DMS114 treated with DMSO at 0.1 percent for 48 hours (cell line): Measurements from ENCODE around the gene PFDN5.
"Not testable (repeated sequence)": the region's sequence is repeated elsewhere in the genome, so short reads cannot be mapped to it uniquely, and the experiment has no call there.

Source experiments
- DNase-seq: peaks from one replicate; lab custom pipeline; 2025; ENCODE audit not compliant: unreplicated experiment; lab: John Stamatoyannopoulos, UW

PFDN5 gene

GRCh38 chr12:53326460-53327185 is 31.3 kb downstream of the PFDN5 start:
- DNase-seq = no peak

- no peak for DNase-seq
Observed at GRCh38 chr12:53327435-53328042, 32.2 kb downstream of the PFDN5 start.

GRCh38 chr12:53328043-53328435 is 32.7 kb downstream of the PFDN5 start:
- no peak for DNase-seq

- no peak for DNase-seq
Observed at GRCh38 chr12:53330671-53331070, 35.3 kb downstream of the PFDN5 start.

GRCh38 chr12:53332339-53332738 is 37.0 kb downstream of the PFDN5 start:
- DNase-seq = not testable (repeated sequence)

DNA sequence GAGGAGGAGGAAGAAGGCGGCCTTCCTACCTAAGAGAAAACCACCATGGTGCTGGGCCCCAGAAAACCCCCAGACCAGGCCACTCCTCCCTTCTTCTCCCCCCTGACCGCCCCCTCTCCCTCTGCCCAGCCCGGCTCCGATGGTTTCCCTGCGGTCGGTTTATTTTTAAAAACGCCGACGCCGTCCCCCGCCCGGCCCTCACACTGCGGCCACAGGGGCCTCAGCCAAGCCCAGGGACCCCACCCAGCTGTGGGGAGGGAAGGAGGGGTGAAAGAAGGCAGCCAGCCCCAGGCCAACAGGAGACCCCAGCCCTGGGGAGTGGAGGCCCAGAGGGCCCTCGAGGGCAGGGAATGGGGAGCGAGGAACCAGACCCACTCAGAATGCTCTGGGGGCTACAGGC is 37.4 kb downstream of the PFDN5 start:
- no peak for DNase-seq

GRCh38 chr12:53333289-53333688 is 37.9 kb downstream of the PFDN5 start:
- DNase-seq = no peak

DNA sequence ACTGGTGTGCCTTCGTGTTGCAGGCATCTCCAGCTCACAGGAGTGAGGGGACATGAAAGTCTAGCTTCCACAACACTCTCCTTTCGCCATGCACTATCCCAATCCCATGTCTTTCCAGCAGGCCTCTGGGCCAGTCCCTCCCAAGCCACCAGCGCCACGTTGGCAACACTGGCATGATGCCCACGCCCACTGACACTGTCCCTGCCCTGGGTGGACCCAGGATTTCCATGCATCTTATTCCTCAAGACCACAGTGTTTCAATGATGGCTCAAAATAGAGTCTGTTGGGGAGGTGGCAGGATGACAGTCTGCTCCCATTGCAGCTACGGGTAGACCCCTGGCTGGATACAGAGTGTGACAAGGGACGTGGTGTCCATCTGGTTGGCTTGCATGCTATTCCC is 38.5 kb downstream of the PFDN5 start:
- DNase-seq = no peak

DNA sequence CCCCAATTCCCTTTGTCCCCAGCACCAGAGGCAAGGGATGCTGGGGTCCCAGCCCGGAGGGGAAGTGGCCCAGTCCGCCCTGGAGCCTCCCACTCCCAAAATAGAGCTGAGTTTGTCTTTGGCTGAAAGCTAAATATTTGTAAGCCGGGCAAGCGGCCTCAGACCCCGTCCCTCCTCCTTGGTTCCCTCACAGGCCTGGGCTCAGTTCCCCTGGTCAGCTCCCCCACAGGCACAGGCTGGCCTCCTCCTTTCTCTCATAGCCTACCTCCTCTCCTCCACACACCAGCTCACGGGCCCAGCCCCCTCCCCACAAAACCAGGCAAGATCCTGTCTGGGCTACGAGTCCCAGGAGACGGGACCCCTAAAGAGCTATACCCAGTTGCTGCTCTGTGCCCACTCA is 39.5 kb downstream of the PFDN5 start:
- DNase-seq = no peak

DNA sequence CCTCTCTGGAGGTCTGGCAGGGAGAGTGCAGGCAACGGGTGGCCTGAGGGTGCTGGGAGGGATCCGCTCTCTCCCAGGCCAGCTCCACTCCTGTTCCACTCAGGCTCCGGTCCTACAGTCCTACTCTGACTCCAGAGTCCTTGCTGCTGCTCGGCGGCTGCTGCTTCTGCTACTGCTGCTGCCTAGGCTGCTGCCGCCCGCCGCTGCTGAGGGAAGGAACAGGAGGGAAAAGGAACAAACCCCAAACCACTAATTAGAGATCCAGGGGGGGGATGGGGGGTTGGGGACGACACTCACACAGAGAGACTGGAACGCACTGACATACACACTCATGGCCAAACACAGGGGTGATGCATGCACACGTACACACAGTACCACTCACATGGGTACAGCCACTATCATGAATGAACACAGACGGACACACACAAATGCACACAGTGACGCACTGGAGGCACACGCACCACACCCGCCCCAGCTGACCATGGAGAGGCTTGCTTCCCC is 40.9 kb downstream of the PFDN5 start, which contains the start of gene SP7:
SP7 (minus strand) TSS at position 174 of the 501 bp plus-strand sequence. CDS start 708 bp downstream, outside the sequence.
- no peak for DNase-seq

DNA sequence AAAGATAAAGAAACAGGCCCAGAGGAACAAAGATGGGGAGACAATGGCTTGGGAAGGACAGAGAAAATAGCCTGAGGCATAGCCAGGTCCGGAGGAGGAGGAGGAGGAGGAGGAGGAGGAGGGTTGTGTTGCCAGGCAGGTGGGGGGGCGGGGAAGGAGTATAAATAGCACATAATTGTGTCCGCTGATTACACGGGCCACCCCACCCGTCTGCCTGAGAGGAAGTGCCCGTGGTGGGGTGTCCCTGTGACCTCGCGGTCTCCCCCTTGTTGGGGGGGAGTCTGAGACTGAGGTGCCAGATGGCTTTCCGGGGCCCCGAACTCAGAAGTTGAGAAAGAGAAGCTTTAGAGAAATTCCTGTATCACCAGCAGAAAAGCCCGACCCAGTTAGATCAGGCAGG is 42.7 kb downstream of the PFDN5 start:
- no peak for DNase-seq

DNA sequence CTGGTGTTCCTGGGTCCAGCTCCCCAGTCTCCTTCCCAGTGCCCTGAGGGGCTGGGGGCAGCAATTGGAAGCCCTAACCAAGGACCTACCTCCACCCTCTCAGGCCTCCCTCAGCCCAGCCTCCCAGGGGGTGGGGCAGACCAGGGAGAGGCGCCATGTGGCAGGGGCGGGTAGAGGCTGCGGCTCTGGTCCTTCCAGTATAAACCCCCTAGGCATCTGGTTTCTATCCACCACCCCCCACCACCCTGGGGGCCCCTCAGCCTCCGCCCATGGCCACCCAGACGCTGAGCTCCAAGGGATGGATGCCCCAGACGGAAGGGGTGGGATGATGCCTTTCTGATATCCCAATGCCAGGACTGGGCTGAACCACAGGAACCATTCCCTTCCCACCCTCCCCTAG is 43.6 kb downstream of the PFDN5 start:
- DNase-seq = no peak

GRCh38 chr12:53340398-53340797 is 45.1 kb downstream of the PFDN5 start:
- no peak for DNase-seq

- DNase-seq = no peak
Observed at GRCh38 chr12:53343449-53343848, 48.1 kb downstream of the PFDN5 start.

DNA sequence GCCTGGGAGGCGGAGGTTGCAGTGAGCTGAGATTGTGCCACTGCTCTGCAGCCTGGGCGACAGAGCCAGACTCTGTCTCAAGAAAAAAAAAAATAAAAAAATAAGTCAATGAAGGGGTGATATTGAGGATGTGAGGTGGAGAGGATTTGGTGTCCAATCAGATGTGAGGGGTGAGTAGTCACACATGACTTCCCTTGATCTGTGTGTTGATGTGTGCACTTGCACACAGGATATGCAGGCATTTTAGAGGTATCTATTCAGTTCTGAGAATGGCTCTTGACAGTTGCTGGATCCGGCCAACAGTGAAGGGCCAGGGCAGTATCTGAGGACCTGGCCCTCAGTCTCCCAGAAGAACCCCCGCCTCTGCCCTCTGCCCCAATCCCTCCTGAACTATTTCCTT is 48.6 kb downstream of the PFDN5 start:
- no peak for DNase-seq

GRCh38 chr12:53344487-53344823 is 49.1 kb downstream of the PFDN5 start:
- no peak for DNase-seq

GRCh38 chr12:53344824-53345485 is 49.6 kb downstream of the PFDN5 start:
- DNase-seq = peak; percentile 64

GRCh38 chr12:53345486-53346188 is 50.3 kb downstream of the PFDN5 start:
- DNase-seq = no peak

GRCh38 chr12:53346491-53346890 is 51.1 kb downstream of the PFDN5 start:
- no peak for DNase-seq

DNA sequence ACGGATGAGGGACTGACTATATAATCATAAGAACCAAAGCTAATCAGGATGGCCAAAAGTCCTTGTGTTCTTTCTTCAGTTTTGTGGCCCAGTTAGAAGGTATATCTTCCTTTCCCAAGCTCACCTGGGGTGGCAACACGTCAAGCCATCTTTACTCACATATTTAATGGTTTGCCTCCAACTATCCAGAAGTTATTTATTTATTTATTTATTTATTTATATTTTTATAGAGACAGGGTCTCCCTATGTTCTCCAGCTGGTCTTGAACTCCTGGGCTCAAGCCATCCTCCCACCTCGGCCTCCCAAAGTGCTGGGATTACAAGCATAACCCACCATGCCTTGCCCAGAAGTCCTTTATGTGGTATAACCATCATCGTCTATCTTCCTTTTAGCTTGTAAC is 52.6 kb downstream of the PFDN5 start:
- no peak for DNase-seq
